Measurements from ENCODE around the gene NAV1. TPM values are rescaled to one million over a fixed set of nuclear protein-coding genes. Genes with fewer than 3 reads are reported as not detected.
"Not testable (repeated sequence)": the region's sequence is repeated elsewhere in the genome, so short reads cannot be mapped to it uniquely, and the experiment has no call there.

Gene NAV1
- total RNA-seq, 1 experiment from 2014 or later, result 16.1 TPM

DNA sequence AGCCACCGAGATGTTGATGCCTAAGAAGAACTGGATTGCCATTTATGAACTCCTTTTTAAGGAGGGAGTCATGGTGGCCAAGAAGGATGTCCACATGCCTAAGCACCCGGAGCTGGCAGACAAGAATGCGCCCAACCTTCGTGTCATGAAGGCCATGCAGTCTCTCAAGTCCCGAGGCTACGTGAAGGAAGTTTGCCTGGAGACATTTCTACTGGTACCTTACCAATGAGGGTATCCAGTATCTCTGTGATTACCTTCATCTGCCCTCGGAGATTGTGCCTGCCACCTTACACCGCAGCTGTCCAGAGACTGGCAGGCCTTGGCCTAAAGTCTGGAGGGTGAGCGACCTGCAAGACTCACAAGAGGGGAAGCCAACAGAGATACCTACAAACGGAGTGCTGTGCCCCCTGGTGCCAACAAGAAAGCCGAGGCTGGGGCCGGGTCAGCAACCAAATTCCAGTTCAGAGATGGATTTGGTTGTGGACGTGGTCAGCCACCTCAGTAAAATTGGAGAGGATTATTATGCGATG lies 18.8 kb upstream of the NAV1 start:
- DNase-seq (ENCODE audit: low spot score), result not testable (repeated sequence)

GRCh38 chr1:201525193-201525778 lies 13.6 kb upstream of the NAV1 start:
- no peak for DNase-seq (ENCODE audit: low spot score)

- no peak for DNase-seq (ENCODE audit: low spot score)
Measured at GRCh38 chr1:201527879-201528278, 11.0 kb upstream of the NAV1 start.

GRCh38 chr1:201528631-201529252 lies 10.2 kb upstream of the NAV1 start:
- DNase-seq (ENCODE audit: low spot score), result no peak

- peak; percentile 70 for DNase-seq (ENCODE audit: low spot score)
Measured at GRCh38 chr1:201530741-201531531, 8.0 kb upstream of the NAV1 start.

GRCh38 chr1:201531551-201532425 lies 7.1 kb upstream of the NAV1 start:
- DNase-seq (ENCODE audit: low spot score), result no peak

DNA sequence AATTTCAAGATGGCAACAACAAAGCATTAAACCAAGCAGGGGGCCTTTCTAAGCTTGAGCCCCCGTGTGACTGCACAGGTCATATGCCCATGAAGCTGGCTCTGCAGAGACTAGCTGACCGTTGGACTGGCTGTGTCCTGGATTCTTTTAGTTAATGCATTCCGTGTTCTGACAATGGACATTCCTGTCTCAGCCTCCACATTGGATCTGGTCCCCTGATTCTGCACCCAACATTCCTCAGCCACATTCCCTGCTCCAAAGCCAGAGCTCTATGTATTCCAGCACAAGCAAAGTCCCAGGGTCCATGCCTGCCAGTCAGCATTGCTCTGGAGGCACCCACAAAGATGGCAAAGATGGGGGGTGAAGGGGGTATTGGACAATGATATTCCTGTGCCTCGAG lies 5.1 kb upstream of the NAV1 start:
- DNase-seq (ENCODE audit: low spot score), result no peak

DNA sequence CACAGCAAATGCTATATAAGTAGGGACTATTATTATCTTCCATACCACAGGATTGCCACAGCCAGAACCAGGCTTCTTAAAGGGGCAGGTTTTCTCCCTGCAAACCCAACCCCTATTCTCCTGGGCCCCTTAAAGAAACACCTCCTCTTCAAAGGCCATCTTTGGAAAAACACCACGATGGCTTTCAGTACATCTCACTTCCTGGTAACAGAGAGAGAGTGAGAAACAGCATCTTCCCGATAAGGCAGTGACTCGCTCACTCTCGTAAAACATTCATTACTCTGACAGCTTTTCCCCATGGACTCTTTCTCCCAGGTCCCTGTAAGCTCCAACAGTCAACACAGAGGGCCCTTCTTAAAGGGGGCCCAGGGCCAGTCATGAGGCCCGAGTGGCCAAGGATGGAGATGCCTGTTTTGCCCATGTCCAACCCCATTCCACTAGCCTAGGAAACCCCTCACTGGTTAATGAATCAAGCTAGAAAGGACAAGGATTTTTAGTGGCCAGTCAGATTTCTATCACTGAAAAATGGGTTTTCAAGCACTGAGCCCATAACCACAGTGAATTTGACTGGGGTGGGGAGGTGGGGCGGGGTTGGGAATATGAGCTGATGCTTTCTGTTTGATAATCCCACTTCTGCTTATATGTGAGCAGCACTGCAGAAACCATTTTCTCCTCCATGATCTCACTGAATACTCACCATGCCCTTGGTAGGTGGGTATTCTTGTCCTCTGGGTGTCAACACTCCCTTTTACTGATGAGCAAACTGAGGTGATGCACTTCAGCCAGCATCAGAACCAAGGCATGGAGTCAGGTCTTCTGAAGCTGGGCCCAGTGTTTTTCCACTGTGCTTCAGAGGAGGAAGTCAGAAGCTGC lies 3.6 kb upstream of the NAV1 start:
- DNase-seq (ENCODE audit: low spot score), result no peak

- DNase-seq (ENCODE audit: low spot score), result no peak
Measured at GRCh38 chr1:201535919-201536245, 3.0 kb upstream of the NAV1 start.

DNA sequence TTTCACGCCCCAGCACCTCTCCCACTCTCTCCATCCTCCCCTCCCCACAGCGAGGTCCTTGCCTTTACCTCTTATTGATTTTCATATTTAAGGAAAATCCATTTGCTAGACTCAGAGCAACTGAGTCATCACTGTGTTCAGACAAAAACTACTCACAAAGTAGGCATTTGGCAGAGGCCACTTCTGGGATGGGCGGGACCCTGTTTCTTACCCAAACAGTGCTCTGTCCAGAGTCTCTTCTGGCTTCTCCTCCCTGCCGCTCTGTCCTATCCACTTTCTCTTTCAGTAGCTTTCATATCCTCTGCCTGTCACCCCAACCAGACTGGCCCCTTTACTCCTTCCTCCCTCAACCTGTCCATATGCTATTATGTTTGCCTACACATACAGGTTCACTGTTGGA lies 2.4 kb upstream of the NAV1 start:
- DNase-seq (ENCODE audit: low spot score), result no peak

DNA sequence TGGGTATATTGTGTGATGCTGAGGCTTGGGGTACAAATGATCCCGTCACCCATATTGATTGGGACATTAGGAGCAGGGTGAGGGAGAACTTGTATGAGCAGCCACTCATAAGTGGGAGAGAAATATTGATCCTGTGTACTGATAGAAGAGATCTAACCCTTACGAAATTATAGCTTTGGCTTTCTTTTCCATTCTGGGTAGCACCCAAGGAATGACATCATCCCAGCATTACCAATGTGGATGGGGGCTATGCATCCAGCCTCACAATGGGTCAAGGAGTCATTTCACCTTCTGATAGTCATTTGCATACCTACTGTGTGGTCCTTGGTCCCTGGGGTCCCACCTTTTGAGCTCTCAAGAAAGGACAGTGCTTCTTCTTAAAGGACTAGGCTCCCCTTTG lies 1.9 kb upstream of the NAV1 start:
- no peak for DNase-seq (ENCODE audit: low spot score)

DNA sequence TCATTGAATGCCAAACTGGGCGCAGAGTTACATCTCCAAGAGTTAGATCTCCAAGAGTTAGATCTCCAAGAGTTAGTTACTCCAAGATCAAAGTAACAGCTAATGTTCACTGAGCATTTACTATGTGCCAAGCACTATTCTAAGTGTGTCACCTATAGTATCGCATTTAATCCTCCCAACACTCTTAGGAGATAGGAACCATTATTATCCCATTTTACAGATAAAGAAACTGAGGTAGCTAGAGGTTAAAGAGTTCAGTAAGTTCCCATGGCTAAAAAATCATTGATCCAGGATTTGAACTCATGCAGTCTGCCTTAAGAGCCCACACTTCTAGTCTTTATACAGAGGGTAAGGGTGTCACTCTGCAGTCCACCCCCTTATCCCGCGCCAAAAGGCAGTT lies 1.5 kb upstream of the NAV1 start:
- DNase-seq (ENCODE audit: low spot score), result no peak

- peak; percentile 54 for DNase-seq (ENCODE audit: low spot score)
Measured at GRCh38 chr1:201537891-201538611, 876 bp upstream of the NAV1 start.

DNA sequence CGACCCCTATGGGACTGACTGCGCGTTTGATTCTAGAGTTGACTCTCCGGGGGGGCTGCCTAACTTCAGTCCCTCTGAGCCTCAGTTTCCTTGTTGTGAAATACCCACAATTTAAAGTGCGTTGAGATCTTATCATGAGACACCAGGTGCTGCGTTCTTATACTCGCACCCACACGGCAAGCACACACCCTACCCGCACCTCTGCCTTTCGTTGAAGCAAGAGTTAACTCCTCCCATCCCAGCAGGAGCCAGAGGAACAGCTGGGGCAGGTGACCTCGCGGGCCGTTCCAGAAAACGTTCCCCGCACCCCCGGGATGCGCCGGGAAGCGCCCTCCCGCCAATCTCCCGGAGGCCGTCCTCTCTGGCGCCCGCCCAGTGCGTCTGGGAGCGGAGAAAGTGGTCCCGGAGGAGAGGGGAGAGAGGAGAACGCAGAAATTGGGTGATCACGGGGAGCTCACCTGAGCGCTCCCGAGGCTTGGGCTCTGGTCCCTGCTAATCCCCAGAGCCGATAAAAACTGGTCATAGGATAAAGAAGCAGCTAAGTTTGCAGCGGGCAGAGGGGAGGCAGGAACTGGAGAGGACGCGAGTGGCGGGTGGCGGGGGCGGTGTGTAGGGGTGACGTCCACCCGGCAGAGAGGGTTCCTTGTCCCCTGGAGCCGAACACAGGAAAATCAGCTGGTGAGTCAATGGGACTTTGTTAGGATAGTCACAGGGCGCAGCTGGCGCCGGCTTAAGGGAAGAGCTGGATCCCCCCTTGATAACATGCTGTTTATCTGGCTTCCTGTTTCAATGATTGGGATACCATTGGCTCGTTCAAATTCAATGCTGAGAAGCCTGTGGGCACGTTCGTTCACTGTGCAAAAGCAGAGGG lies 869 bp downstream of the NAV1 start:
- peak; percentile 54 for DNase-seq (ENCODE audit: low spot score)

DNA sequence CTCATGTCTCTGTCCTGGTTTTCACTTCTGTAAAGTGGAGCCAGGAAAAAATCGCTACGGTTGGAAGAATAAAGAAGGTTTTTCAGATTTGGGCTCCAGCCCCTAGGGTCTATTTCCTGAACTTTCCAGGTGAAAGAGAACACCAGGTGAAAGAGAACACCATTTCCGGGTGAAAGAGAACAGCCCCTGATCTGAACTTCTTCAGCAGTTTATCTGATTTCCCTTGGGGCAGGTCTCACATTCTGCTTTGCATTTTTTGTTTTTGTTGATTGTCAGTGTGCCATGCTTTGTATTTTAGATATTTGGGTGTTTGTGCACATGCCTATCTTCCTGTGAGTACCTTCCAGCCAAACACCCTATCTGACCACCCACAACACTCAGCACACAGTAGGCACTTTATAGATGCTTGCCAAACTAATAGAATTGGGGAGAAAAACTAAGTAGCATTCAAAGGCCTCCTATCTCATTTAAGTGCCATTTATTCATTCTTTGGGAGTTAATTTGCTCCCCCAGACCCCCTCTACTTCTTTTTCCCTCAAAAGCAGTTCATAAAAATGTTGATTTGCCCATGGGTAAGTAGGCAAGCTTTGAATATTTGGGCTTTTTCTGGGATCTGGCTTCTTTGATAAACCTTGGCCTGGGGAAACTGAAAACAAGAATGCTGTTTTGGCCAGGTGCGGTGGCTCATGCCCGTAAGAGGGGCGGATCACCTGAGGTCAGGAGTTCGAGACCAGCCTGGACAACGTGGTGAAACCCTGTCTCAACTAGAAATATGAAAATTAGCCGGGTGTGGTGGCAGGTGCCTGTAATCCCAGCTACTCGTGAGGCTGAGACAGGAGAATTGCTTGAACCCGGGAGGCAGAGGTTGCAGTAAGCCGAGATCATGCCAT lies 2.2 kb downstream of the NAV1 start:
- no peak for DNase-seq (ENCODE audit: low spot score)

GRCh38 chr1:201542309-201543035 lies 3.5 kb downstream of the NAV1 start:
- DNase-seq (ENCODE audit: low spot score), result no peak

DNA sequence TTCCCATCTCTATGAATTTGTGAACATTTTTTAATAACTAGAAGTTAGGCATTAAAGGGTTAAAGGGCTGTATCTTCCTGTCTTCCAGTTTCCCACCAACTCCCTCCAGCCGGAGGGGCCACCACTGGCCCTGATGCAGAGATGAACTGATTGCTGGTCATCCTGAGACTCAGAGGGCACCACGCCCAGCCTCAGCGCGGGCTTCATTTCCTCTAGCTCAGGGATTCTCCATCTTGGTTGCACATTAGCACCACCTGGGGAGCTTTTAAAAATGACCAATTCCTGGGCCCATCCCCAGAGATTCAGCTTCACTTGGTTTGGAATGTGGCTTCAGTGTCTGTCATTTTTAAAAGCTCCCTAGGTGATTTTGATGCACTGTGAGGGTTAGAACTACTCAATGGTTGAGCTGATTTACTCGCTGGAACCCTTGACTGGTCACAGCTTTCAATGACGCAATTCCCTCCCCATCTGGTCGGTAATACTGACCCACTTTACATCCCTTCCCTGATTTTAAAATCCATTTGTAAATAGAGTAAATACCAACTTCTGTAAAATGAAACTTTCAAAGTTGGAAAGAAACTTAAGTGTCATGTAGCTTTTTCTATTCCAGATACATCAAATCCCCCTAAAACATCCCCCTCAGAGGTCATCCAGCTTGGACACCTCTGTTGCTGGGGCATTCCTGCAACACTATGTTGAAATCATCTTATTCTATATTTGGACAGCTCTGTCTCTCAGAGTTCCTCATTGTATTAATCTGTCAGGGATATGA lies 5.1 kb downstream of the NAV1 start:
- no peak for DNase-seq (ENCODE audit: low spot score)

Measured in H4 (cell line).